HCT116 (cell line): ENCODE data around the gene POLR2H. TPM values are rescaled to one million over a fixed set of nuclear protein-coding genes. Genes with fewer than 3 reads are reported as not detected.

Experiments
- ATAC-seq: fragments of 200-7000 bp; cut with Tn5 transposase; 2 replicates; pipeline ENCODE4 v1.9.1; 2020; ENCODE audit warnings: mild to moderate bottlenecking, moderate library complexity
- BruUV-seq: library from RNA; stranded (reverse); fragments of 400-500 nt; replicated peaks from 2 replicates; lab custom pipeline; 2021; lab: Mats Ljungman, UMichigan
- CTCF ChIA-PET: fragments of 300-600 bp; sonication (Branson Sonifier 250); formaldehyde crosslinking; loops from one replicate; lab custom pipeline; 2021; ENCODE audit warnings: antibody characterized with exemption; lab: Charles Lee
- POLR2A ChIA-PET: fragments of 300-600, 350-600 bp; sonication (Branson Sonifier 250); formaldehyde crosslinking; loops from one replicate; lab custom pipeline; 2021; ENCODE audit warnings: antibody characterized with exemption; lab: Charles Lee
- RAD21 ChIA-PET, 2 experiments: fragments of 300-600 bp; sonication (Branson Sonifier 250); formaldehyde crosslinking; loops; one replicate each; lab custom pipeline; 2023; ENCODE audit warnings: low total read pairs in 2 of 2; ENCODE audit not compliant: uncharacterized antibody in 2 of 2, unreplicated experiment in 2 of 2, low non-redundant PET in 1 of 2; lab: Charles Lee
- DNase-seq: peaks from one replicate; pipeline ENCODE4 v3.0.0-alpha.2; 2010; ENCODE audit warnings: low read depth, low spot score
- H2AFZ ChIP-seq: fragments of 200-600 bp; shearing (Covaris generic), sonication (generic); 2 replicates; pipeline ENCODE4 v1.6.1; 2017; ENCODE audit warnings: low read depth, mixed run types, mixed read lengths, antibody characterized with exemption, low read length; ENCODE audit not compliant: poor library complexity, severe bottlenecking
- H3K27ac ChIP-seq: 2 replicates; pipeline ENCODE4 v1.5.1; 2012; ENCODE audit warnings: low read depth, low read length
- H3K27me3 ChIP-seq: fragments of 200-600 bp; sonication (generic); 2 replicates; pipeline ENCODE4 v1.6.1; 2016; ENCODE audit warnings: mixed run types, low read length, mixed read lengths; ENCODE audit not compliant: insufficient read depth
- H3K36me3 ChIP-seq, 2 experiments: fragments of 200-500 bp in 1 of 2; fragments of 200-600 bp in 1 of 2; sonication (Bioruptor generic) in 1 of 2; sonication (generic) in 1 of 2; 2 replicates each; pipeline versions ENCODE4 v1.5.1 to v1.6.1; 2014 to 2016; ENCODE audit warnings: low read length in 2 of 2, inconsistent platforms in 1 of 2, mixed read lengths in 1 of 2, mixed run types in 1 of 2; ENCODE audit not compliant: insufficient read depth in 2 of 2, control insufficient read depth in 1 of 2
- H3K4me1 ChIP-seq, 2 experiments: fragments of 200-600 bp in 1 of 2; sonication (generic) in 1 of 2; 2 replicates each; pipeline versions ENCODE4 v1.5.1 to v1.6.1; 2012 to 2017; ENCODE audit warnings: low read length in 2 of 2, inconsistent platforms in 1 of 2, mild to moderate bottlenecking in 1 of 2, mixed read lengths in 1 of 2, mixed run types in 1 of 2, moderate library complexity in 1 of 2; ENCODE audit not compliant: insufficient read depth in 2 of 2, control insufficient read depth in 1 of 2
- H3K4me2 ChIP-seq: fragments of 200-600 bp; sonication (generic); 2 replicates; pipeline ENCODE4 v1.6.1; 2017; ENCODE audit warnings: mixed run types, low read length, mixed read lengths
- H3K4me3 ChIP-seq, 2 experiments: fragments of 200-600 bp in 1 of 2; sonication (generic) in 1 of 2; replicated peaks in 1 of 2; 2 replicates each; pipeline ENCODE4 v1.5.1; 2011 to 2016; ENCODE audit warnings: low read length in 2 of 2, control low read depth in 1 of 2, low read depth in 1 of 2, mild to moderate bottlenecking in 1 of 2, mixed read lengths in 1 of 2, mixed run types in 1 of 2
- H3K79me2 ChIP-seq: fragments of 200-600 bp; sonication (generic); 2 replicates; pipeline ENCODE4 v1.6.1; 2017; ENCODE audit warnings: mild to moderate bottlenecking, mixed run types, low read length, moderate library complexity, mixed read lengths; ENCODE audit not compliant: insufficient read depth
- H3K9ac ChIP-seq: fragments of 200-600 bp; sonication (generic); 2 replicates; pipeline ENCODE4 v1.6.1; 2016; ENCODE audit warnings: low read length, mixed read lengths
- H3K9me2 ChIP-seq: fragments of 200-600 bp; sonication (generic), shearing (Covaris generic); 2 replicates; pipeline ENCODE4 v1.6.1; 2017; ENCODE audit warnings: mixed run types, mild to moderate bottlenecking, moderate library complexity; ENCODE audit not compliant: insufficient read depth
- H3K9me3 ChIP-seq, 2 experiments: fragments of 200-500 bp in 1 of 2; fragments of 200-600 bp in 1 of 2; sonication (Bioruptor generic) in 1 of 2; sonication (generic) in 1 of 2; 2 replicates each; pipeline ENCODE4 v1.6.1; 2014 to 2017; ENCODE audit warnings: low read length in 2 of 2, mixed read lengths in 2 of 2, inconsistent platforms in 1 of 2, low read depth in 1 of 2, mild to moderate bottlenecking in 1 of 2, mixed run types in 1 of 2, moderate library complexity in 1 of 2; ENCODE audit not compliant: control insufficient read depth in 1 of 2, insufficient read depth in 1 of 2
- H4K20me1 ChIP-seq: fragments of 200-600 bp; sonication (generic), shearing (Covaris generic); 2 replicates; pipeline ENCODE4 v1.6.1; 2017; ENCODE audit warnings: mixed run types, mild to moderate bottlenecking, moderate library complexity; ENCODE audit not compliant: insufficient read depth
- CBX3 ChIP-seq: IDR thresholded peaks from 2 replicates; pipeline ENCODE4 v1.6.1; 2012; ENCODE audit warnings: low read depth
- CEBPB ChIP-seq: IDR thresholded peaks from 2 replicates; pipeline ENCODE4 v1.6.1; 2012; ENCODE audit warnings: low read depth
- EGR1 ChIP-seq: IDR thresholded peaks from 2 replicates; pipeline ENCODE4 v1.6.1; 2012; ENCODE audit warnings: low read depth
- ELF1 ChIP-seq: IDR thresholded peaks from 2 replicates; pipeline ENCODE4 v1.6.1; 2012; ENCODE audit warnings: low read depth, borderline replicate concordance
- FOSL1 ChIP-seq: IDR thresholded peaks from 2 replicates; pipeline ENCODE4 v1.6.1; 2012; ENCODE audit warnings: low read depth
- JUND ChIP-seq: IDR thresholded peaks from 2 replicates; pipeline ENCODE4 v1.6.1; 2012
- POLR2A ChIP-seq: IDR thresholded peaks from 2 replicates; pipeline ENCODE4 v1.7.0; 2011; ENCODE audit warnings: borderline replicate concordance; ENCODE audit not compliant: insufficient read depth, insufficient read length; ENCODE audit errors: extremely low read depth
- REST ChIP-seq: IDR thresholded peaks from 2 replicates; pipeline ENCODE4 v1.6.1; 2012; ENCODE audit warnings: low read depth
- SRF ChIP-seq: IDR thresholded peaks from 2 replicates; pipeline ENCODE4 v1.6.1; 2012; ENCODE audit warnings: low read depth
- TCF7L2 ChIP-seq: IDR thresholded peaks from 2 replicates; pipeline ENCODE4 v1.7.0; 2011; ENCODE audit warnings: borderline replicate concordance, inconsistent platforms; ENCODE audit not compliant: insufficient read depth, insufficient read length; ENCODE audit errors: extremely low read depth
- ZFX ChIP-seq: fragments of 450-650 bp; IDR thresholded peaks from 2 replicates; pipeline ENCODE4 v1.6.1; 2017
- ZNF274 ChIP-seq: fragments of 200-500 bp; sonication (Bioruptor generic); IDR thresholded peaks from 2 replicates; pipeline ENCODE4 v1.6.1; 2014; ENCODE audit warnings: mild to moderate bottlenecking, low read depth, low read length, inconsistent platforms
- intact Hi-C: fragments of 100-400 bp; cut with micrococcal nuclease; formaldehyde crosslinking; loops from 2 replicates; pipeline ENCODE4 v1.10.0; 2022
- total RNA-seq: library from RNA; stranded (reverse); gene quantifications from one replicate; pipeline ENCODE4 v1.2.1, GENCODE V29; 2021; ENCODE audit not compliant: unreplicated experiment
- TF ChIP-seq, protein P1 (sequence below): IDR thresholded peaks from 2 replicates; pipeline ENCODE4 v1.6.1; 2011; ENCODE audit warnings: mild to moderate bottlenecking, low read length, moderate library complexity; ENCODE audit not compliant: insufficient replicate concordance; ENCODE audit errors: extremely low read depth
- TF ChIP-seq, protein P2 (sequence below): IDR thresholded peaks from 2 replicates; pipeline ENCODE4 v1.6.1; 2012

Gene POLR2H
- total RNA-seq, 1 experiment from 2014 or later: 156 TPM

- peaks cover 99% of the 10 kb centered on the region for H3K79me2 ChIP-seq
- no peak overlapping the region for H3K27ac ChIP-seq
- no peak overlapping the region for H3K4me3 ChIP-seq
- H3K4me2 ChIP-seq: no peak overlapping the region
- intact Hi-C loops: no loop called here
- no peaks in the 10 kb centered on the region for H3K9me2 ChIP-seq
- H2AFZ ChIP-seq: no peak overlapping the region
- BruUV-seq: no TSS peak
- no peaks in the 10 kb centered on the region for H3K27me3 ChIP-seq
- ChIA-PET RAD21 (no interaction called here), CTCF (no interaction called here), POLR2A (no interaction called here)
- H4K20me1 ChIP-seq: peaks cover 29% of the 10 kb centered on the region; the same call in 1 of the 2 replicates
- H3K9me3 ChIP-seq: no peaks in the 10 kb centered on the region
- no peak for DNase-seq
- no peak for TF ChIP-seq CBX3
- no peak overlapping the region for H3K9ac ChIP-seq
- no peak for ATAC-seq
- H3K36me3 ChIP-seq: peaks cover 70 to 81% of the 10 kb centered on the region in 2 experiments
- peaks cover 24 to 29% of the 10 kb centered on the region in 2 experiments for H3K4me1 ChIP-seq
Measured at GRCh38 chr3:184322731-184323487, 38.6 kb upstream of the POLR2H start.

DNA sequence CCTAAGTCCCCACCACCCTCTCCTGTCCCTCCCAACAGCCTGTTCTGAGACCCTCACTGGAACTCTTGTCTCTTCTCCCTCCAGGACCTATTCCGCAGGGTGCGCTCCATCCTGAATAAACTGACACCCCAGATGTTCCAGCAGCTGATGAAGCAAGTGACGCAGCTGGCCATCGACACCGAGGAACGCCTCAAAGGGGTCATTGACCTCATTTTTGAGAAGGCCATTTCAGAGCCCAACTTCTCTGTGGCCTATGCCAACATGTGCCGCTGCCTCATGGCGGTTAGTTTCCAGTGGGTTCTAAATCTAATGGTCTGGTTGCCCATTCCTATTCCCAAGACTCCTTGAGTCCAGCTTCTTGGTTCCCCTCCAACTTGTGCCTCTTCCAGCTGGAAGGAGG lies 37.8 kb upstream of the POLR2H start:
- DNase-seq (no peak), ATAC-seq (no peak)
- Histone ChIP-seq H3K9me2 (no peaks in the 10 kb centered on the region), H3K4me2 (no peak overlapping the region), H3K27ac (no peak overlapping the region), H3K9ac (no peak overlapping the region), H3K36me3 (peaks cover 77 to 85% of the 10 kb centered on the region in 2 experiments), H3K4me1 (peaks cover 16 to 22% of the 10 kb centered on the region in 2 experiments), H3K9me3 (no peaks in the 10 kb centered on the region), H3K79me2 (peaks cover 99% of the 10 kb centered on the region), H3K4me3 (no peak overlapping the region), H4K20me1 (peaks cover 24% of the 10 kb centered on the region; the same call in 1 of the 2 replicates), H3K27me3 (no peaks in the 10 kb centered on the region), H2AFZ (no peak overlapping the region)
- ChIA-PET CTCF (no interaction called here), RAD21 (no interaction called here), POLR2A (no interaction called here)
- no TSS peak for BruUV-seq
- intact Hi-C loops: no loop called here
- TF ChIP-seq TCF7L2 (no peak), JUND (no peak), FOSL1 (no peak), CEBPB (no peak), EGR1 (no peak), REST (no peak), ZFX (no peak), ZNF274 (no peak), ELF1 (no peak), POLR2A (no peak), SRF (no peak)
- TF ChIP-seq, protein P1, sequence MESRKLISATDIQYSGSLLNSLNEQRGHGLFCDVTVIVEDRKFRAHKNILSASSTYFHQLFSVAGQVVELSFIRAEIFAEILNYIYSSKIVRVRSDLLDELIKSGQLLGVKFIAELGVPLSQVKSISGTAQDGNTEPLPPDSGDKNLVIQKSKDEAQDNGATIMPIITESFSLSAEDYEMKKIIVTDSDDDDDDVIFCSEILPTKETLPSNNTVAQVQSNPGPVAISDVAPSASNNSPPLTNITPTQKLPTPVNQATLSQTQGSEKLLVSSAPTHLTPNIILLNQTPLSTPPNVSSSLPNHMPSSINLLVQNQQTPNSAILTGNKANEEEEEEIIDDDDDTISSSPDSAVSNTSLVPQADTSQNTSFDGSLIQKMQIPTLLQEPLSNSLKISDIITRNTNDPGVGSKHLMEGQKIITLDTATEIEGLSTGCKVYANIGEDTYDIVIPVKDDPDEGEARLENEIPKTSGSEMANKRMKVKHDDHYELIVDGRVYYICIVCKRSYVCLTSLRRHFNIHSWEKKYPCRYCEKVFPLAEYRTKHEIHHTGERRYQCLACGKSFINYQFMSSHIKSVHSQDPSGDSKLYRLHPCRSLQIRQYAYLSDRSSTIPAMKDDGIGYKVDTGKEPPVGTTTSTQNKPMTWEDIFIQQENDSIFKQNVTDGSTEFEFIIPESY: no peak
- TF ChIP-seq, protein P2, sequence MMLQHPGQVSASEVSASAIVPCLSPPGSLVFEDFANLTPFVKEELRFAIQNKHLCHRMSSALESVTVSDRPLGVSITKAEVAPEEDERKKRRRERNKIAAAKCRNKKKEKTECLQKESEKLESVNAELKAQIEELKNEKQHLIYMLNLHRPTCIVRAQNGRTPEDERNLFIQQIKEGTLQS: no peak
